SK-N-SH (cell line): ENCODE results near the gene TFAP2D. TPM values are rescaled to one million over a fixed set of nuclear protein-coding genes. Genes with fewer than 3 reads are reported as not detected.
A peak's percentile ranks its signal among the peaks of the same experiment; 100 is the strongest.

Experiments used
- CTCF ChIA-PET: fragments of 300-600, 350-600 bp; formaldehyde crosslinking; extraction: SDS; loops from one replicate; lab custom pipeline; 2021; lab: Yijun Ruan, JAX
- POLR2A ChIA-PET: fragments of 350-600 bp; sonication (Branson Sonifier 250); formaldehyde crosslinking; extraction: SDS; loops from one replicate; lab custom pipeline; 2020; ENCODE audit warnings: antibody characterized with exemption, inconsistent platforms; lab: Yijun Ruan, JAX
- DNase-seq: peaks from one replicate; pipeline ENCODE4 v3.0.0; 2012
- H2AFZ ChIP-seq: fragments of 200-600 bp; sonication (generic); 2 replicates; pipeline ENCODE4 v1.8.1; 2016; ENCODE audit warnings: antibody characterized with exemption, mild to moderate bottlenecking, low read depth
- H3F3A ChIP-seq: fragments of 200-600 bp; sonication (generic); replicated peaks from 2 replicates; pipeline ENCODE3; 2016; ENCODE audit warnings: antibody characterized with exemption, mild to moderate bottlenecking; ENCODE audit not compliant: insufficient read depth
- H3K27ac ChIP-seq, 2 experiments: fragments of 200-500 bp in 1 of 2; fragments of 200-600 bp in 1 of 2; sonication (Bioruptor generic) in 1 of 2; sonication (generic), shearing (Covaris generic) in 1 of 2; 2 replicates each; pipeline versions ENCODE4 v1.5.1 to v1.6.1; 2014 to 2016; ENCODE audit warnings: low read depth in 2 of 2, inconsistent platforms in 1 of 2, low read length in 1 of 2, mild to moderate bottlenecking in 1 of 2, mixed read lengths in 1 of 2
- H3K27me3 ChIP-seq: fragments of 200-600 bp; sonication (generic), shearing (Covaris generic); 2 replicates; pipeline ENCODE4 v1.6.1; 2016; ENCODE audit warnings: mixed run types; ENCODE audit not compliant: insufficient read depth
- H3K36me3 ChIP-seq, 2 experiments: fragments of 200-500 bp in 1 of 2; fragments of 200-600 bp in 1 of 2; sonication (Bioruptor generic) in 1 of 2; sonication (generic) in 1 of 2; replicated peaks in 1 of 2; 2 replicates each; pipeline versions ENCODE3 to v1.5.1; 2014 to 2016; ENCODE audit warnings: low read length in 1 of 2, mild to moderate bottlenecking in 1 of 2; ENCODE audit not compliant: insufficient read depth in 2 of 2, control insufficient read depth in 1 of 2
- H3K4me1 ChIP-seq, 2 experiments: fragments of 200-500 bp in 1 of 2; fragments of 200-600 bp in 1 of 2; sonication (Bioruptor generic) in 1 of 2; sonication (generic), shearing (Covaris generic) in 1 of 2; 2 replicates each; pipeline versions ENCODE4 v1.5.1 to v1.6.1; 2014 to 2016; ENCODE audit warnings: low read depth in 1 of 2, low read length in 1 of 2, mixed run types in 1 of 2; ENCODE audit not compliant: insufficient read depth in 2 of 2, control insufficient read depth in 1 of 2
- H3K4me2 ChIP-seq: fragments of 200-600 bp; sonication (generic), shearing (Covaris generic); 2 replicates; pipeline ENCODE4 v1.6.1; 2017; ENCODE audit warnings: mixed run types
- H3K4me3 ChIP-seq, 2 experiments: fragments of 200-500 bp in 1 of 2; fragments of 200-600 bp in 1 of 2; sonication (Bioruptor generic) in 1 of 2; sonication (generic), shearing (Covaris generic) in 1 of 2; 2 replicates each; pipeline versions ENCODE4 v1.5.1 to v1.8.1; 2014 to 2016; ENCODE audit warnings: low read depth in 2 of 2, inconsistent platforms in 1 of 2, low read length in 1 of 2, mild to moderate bottlenecking in 1 of 2, mixed read lengths in 1 of 2, moderate library complexity in 1 of 2
- H3K79me2 ChIP-seq: fragments of 200-600 bp; sonication (generic); 2 replicates; pipeline ENCODE4 v1.8.1; 2017; ENCODE audit warnings: mild to moderate bottlenecking; ENCODE audit not compliant: insufficient read depth
- H3K9ac ChIP-seq: fragments of 200-600 bp; sonication (generic); 2 replicates; pipeline ENCODE4 v1.6.1; 2017; ENCODE audit warnings: mixed run types
- H3K9me2 ChIP-seq: fragments of 200-600 bp; sonication (generic); 2 replicates; pipeline ENCODE4 v1.6.1; 2017; ENCODE audit warnings: mixed run types
- H3K9me3 ChIP-seq: fragments of 200-600 bp; sonication (generic); 2 replicates; pipeline ENCODE4 v1.6.1; 2017; ENCODE audit warnings: mixed run types, mild to moderate bottlenecking, moderate library complexity
- H4K20me1 ChIP-seq: fragments of 200-600 bp; sonication (generic); 2 replicates; pipeline ENCODE4 v1.6.1; 2017; ENCODE audit warnings: mild to moderate bottlenecking, mixed run types; ENCODE audit not compliant: insufficient read depth
- MEF2A ChIP-seq: IDR thresholded peaks from 2 replicates; pipeline ENCODE4 v1.4.0; 2012; ENCODE audit warnings: low read depth, borderline replicate concordance
- MXI1 ChIP-seq: IDR thresholded peaks from 2 replicates; pipeline ENCODE4 v1.6.1; 2012; ENCODE audit warnings: mild to moderate bottlenecking, low read depth, low read length, improper control_type of control experiment
- RFX5 ChIP-seq: IDR thresholded peaks from 2 replicates; pipeline ENCODE4 v1.6.1; 2012; ENCODE audit warnings: mild to moderate bottlenecking, improper control_type of control experiment, low read length
- SMC3 ChIP-seq: IDR thresholded peaks from 2 replicates; pipeline ENCODE4 v1.6.1; 2012; ENCODE audit warnings: low read depth, low read length, improper control_type of control experiment
- WGBS: methylation state at CpG from one replicate; pipeline ENCODE4 v1.1.6; 2017; ENCODE audit warnings: low lambda C conversion rate; 5-methylcytosine and 5-hydroxymethylcytosine counted together
- polyA plus RNA-seq, 3 experiments: library from polyadenylated mRNA; depleted of rRNA; stranded (reverse); fragments of >200 nt; gene quantifications; 2 replicates each; pipeline ENCODE4 v1.2.3, GENCODE V29; 2012

TFAP2D gene
- polyA plus RNA-seq, 1 of the 3 experiments (the other 2 are of a cell fraction) = not detected

DNA sequence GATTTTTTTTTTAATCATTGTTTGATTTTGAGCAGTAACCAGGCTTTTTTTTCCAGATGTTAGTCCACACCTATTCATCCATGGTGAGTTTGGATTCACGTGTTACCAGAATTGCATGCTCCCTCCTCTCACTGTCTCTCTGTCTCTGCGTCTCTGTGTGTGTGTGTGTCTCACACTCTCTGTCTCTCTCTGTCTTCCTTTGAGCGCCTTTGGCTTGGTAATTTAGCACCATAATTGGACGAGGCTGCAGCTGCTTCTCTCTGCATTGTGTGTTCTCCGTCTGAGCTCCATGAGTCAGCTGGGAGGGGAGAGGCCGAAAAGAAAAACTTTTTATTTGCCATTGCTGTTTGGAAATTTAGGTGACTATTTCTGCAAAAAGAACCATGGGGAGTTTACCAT lies 108.8 kb downstream of the TFAP2D start:
- Histone ChIP-seq H2AFZ (no peak overlapping the region), H3K4me2 (no peak overlapping the region), H4K20me1 (no peaks in the 10 kb centered on the region; the same call in 1 of the 2 replicates), H3K27ac (peak overlapping the region in 1 of 2 experiments; percentile 99; a peak in 2 of 4 replicates), H3K9ac (no peak overlapping the region), H3K4me1 (peaks cover 0 to 6% of the 10 kb centered on the region in 2 experiments; a peak in 1 of 4 replicates), H3K9me2 (no peaks in the 10 kb centered on the region), H3K27me3 (peaks cover 93% of the 10 kb centered on the region), H3K79me2 (no peaks in the 10 kb centered on the region), H3F3A (no peaks in the 10 kb centered on the region), H3K9me3 (no peaks in the 10 kb centered on the region), H3K4me3 (peak overlapping the region in 1 of 2 experiments; percentile 47; a peak in 2 of 4 replicates), H3K36me3 (peaks cover 0 to 8% of the 10 kb centered on the region in 2 experiments)
- no peak for DNase-seq
- CTCF ChIA-PET = interaction anchor here (0.6 to 1.3 kb wide), 4 partner anchors 18 to 1198 kb away, joined by 3 to 4 read pairs (median 3); no protein-coding TSS in a partner anchor
- POLR2A ChIA-PET = interaction anchor here (0.5 to 6.6 kb wide), 13 partner anchors 9 to 1188 kb away, joined by 3 to 57 read pairs (median 3); no protein-coding TSS in a partner anchor
- no peak for TF ChIP-seq RFX5
- TF ChIP-seq SMC3 = no peak
- no peak for TF ChIP-seq MEF2A
- TF ChIP-seq MXI1 = peak; percentile 57; the same call in 1 of the 2 replicates
- WGBS = 2% methylated on average over 6 of the region's 6 CpGs

Other genes starting within 250 kb of the TFAP2D start
- 1.1 and 2.9 TPM in 2 replicates for gene TFAP2B, start 105.3 kb downstream of the TFAP2D start, polyA plus RNA-seq (2012; rRNA removed)